Osteoblast (primary cell): ENCODE measurements around the gene ARMH3. TPM values are rescaled to one million over a fixed set of nuclear protein-coding genes. Genes with fewer than 3 reads are reported as not detected.

Experiments
- DNase-seq: peaks from one replicate; pipeline ENCODE4 v3.0.0; 2011; ENCODE audit warnings: low spot score, mixed read lengths; ENCODE audit not compliant: insufficient read length; ENCODE audit errors: missing footprints
- H2AFZ ChIP-seq: 2 replicates; pipeline ENCODE4 v1.6.0; 2011; ENCODE audit warnings: mild to moderate bottlenecking, low read length
- H3K27ac ChIP-seq: 2 replicates; pipeline ENCODE4 v1.5.1; 2011; ENCODE audit warnings: mild to moderate bottlenecking, low read depth, low read length, moderate library complexity
- H3K27me3 ChIP-seq: 2 replicates; pipeline ENCODE4 v1.6.0; 2012; ENCODE audit warnings: mild to moderate bottlenecking, control low read depth, inconsistent platforms, low read length, moderate library complexity; ENCODE audit not compliant: insufficient read depth
- H3K36me3 ChIP-seq: 2 replicates; pipeline ENCODE4 v1.5.1; 2011; ENCODE audit warnings: mild to moderate bottlenecking, low read length, control low read depth, moderate library complexity; ENCODE audit not compliant: insufficient read depth
- H3K4me1 ChIP-seq: 2 replicates; pipeline ENCODE4 v1.5.1; 2011; ENCODE audit warnings: mild to moderate bottlenecking, low read length, control low read depth, moderate library complexity; ENCODE audit not compliant: insufficient read depth
- H3K4me2 ChIP-seq: 2 replicates; pipeline ENCODE4 v1.6.0; 2011; ENCODE audit warnings: mild to moderate bottlenecking, low read length; ENCODE audit not compliant: insufficient read depth
- H3K4me3 ChIP-seq: fragments of 200-600 bp; sonication (generic); 3 replicates; pipeline ENCODE4 v1.5.1; 2012; ENCODE audit warnings: mild to moderate bottlenecking, low read length, inconsistent platforms; ENCODE audit not compliant: insufficient read depth
- H3K79me2 ChIP-seq: 2 replicates; pipeline ENCODE4 v1.6.0; 2012; ENCODE audit warnings: mild to moderate bottlenecking, low read length, control low read depth, inconsistent platforms; ENCODE audit not compliant: insufficient read depth
- H3K9me3 ChIP-seq: 2 replicates; pipeline ENCODE4 v1.5.1; 2011; ENCODE audit warnings: low read depth, low read length, control low read depth
- H4K20me1 ChIP-seq: 2 replicates; pipeline ENCODE4 v1.6.0; 2012; ENCODE audit warnings: mild to moderate bottlenecking, low read length, control low read depth; ENCODE audit not compliant: insufficient read depth
- total RNA-seq: library from RNA; depleted of rRNA; stranded (reverse); fragments of >200 nt; gene quantifications from 2 replicates; pipeline ENCODE4 v1.2.3, GENCODE V29; 2012
- TF ChIP-seq, protein P1 (sequence below): IDR thresholded peaks from 2 replicates; pipeline ENCODE4 v1.5.1; 2011; ENCODE audit warnings: mild to moderate bottlenecking, low read depth, low read length, moderate library complexity; ENCODE audit errors: extremely low read depth

ARMH3 gene
- total RNA-seq, 1 donor, result 9.4 TPM

DNA sequence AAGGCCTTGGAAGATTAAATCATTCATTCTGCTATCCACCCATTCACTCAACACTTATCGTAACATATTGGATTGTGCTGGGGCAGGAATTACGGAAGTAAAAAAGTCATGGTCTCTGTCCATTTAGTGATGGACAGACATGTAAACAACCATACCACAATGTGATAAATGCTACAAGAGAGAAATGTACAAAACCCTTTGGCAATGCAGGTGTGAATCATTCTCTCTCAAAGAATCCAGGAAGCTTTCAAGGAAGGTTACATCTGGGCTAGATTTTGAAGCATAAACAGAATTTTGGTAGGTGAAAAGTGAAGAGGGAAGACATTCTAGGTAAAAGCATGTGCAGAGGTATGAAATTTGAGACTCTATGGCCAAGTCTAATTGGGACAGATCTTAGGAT is 150.7 kb downstream of the ARMH3 start:
- H3K27me3 ChIP-seq, result no peaks in the 10 kb centered on the region
- no peaks in the 10 kb centered on the region for H3K36me3 ChIP-seq
- no peaks in the 10 kb centered on the region for H3K9me3 ChIP-seq
- peaks cover 2% of the 10 kb centered on the region for H4K20me1 ChIP-seq
- TF ChIP-seq, protein P1, sequence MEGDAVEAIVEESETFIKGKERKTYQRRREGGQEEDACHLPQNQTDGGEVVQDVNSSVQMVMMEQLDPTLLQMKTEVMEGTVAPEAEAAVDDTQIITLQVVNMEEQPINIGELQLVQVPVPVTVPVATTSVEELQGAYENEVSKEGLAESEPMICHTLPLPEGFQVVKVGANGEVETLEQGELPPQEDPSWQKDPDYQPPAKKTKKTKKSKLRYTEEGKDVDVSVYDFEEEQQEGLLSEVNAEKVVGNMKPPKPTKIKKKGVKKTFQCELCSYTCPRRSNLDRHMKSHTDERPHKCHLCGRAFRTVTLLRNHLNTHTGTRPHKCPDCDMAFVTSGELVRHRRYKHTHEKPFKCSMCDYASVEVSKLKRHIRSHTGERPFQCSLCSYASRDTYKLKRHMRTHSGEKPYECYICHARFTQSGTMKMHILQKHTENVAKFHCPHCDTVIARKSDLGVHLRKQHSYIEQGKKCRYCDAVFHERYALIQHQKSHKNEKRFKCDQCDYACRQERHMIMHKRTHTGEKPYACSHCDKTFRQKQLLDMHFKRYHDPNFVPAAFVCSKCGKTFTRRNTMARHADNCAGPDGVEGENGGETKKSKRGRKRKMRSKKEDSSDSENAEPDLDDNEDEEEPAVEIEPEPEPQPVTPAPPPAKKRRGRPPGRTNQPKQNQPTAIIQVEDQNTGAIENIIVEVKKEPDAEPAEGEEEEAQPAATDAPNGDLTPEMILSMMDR, result no peak
- H3K27ac ChIP-seq, result no peak overlapping the region
- H3K4me2 ChIP-seq, result no peak overlapping the region
- no peak overlapping the region for H2AFZ ChIP-seq
- H3K79me2 ChIP-seq, result no peaks in the 10 kb centered on the region
- DNase-seq, result no peak
- H3K4me3 ChIP-seq, result no peak overlapping the region
- no peaks in the 10 kb centered on the region for H3K4me1 ChIP-seq

DNA sequence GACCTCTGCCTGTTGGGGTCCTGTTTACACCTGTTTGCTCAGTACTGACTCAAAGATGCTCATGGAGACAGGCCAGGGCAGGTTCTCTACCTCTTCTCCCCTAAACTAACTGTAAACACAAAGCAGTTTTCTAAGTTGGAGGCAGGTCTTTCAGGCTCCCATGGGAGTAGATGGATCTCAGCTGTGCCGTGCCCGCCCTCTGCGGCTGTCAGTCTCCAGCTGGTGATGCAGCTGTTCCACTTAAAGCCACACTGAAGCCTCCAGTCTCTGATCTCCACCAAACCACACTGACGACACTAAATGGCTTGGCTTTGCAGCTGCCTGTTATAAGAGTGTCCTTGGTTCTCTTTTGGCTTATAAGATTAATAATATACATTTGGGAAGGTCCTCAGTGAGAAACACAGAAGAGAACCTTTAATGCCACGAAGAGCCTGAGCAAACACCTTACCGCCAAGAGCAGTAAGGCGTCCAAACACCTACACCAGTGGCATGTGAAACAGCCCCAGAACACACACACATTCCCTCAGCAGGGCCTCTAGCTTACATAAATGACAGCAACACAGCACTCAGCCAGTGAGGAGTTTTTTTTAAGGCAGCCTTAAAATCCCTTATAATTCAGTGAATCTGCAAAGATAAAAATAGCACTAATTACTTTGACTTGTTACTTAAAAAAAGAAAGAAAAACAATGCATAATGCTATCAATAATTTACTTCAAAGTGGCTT is 152.0 kb downstream of the ARMH3 start:
- no peak overlapping the region for H3K4me2 ChIP-seq
- no peak overlapping the region for H2AFZ ChIP-seq
- TF ChIP-seq, protein P1, result no peak
- no peaks in the 10 kb centered on the region for H3K4me1 ChIP-seq
- H3K36me3 ChIP-seq, result no peaks in the 10 kb centered on the region
- H3K27me3 ChIP-seq, result no peaks in the 10 kb centered on the region
- no peak overlapping the region for H3K27ac ChIP-seq
- no peaks in the 10 kb centered on the region for H4K20me1 ChIP-seq
- no peak overlapping the region for H3K4me3 ChIP-seq
- no peak for DNase-seq
- H3K79me2 ChIP-seq, result no peaks in the 10 kb centered on the region
- no peaks in the 10 kb centered on the region for H3K9me3 ChIP-seq

DNA sequence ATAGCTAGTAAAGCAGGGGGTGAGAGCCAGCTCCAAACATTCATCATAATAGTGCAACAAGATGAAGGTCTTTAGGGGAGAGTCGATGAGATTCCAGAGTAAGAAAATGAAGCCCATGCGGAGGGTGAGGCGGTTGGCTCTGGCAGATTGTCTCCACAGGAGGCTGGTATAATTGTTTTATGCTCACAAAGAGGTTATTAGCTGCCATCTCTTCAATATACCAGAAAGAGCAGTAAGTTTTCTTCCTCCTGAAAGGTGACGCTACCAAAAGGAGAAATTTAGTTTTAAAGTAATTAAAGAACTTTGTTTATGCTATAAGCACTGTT is 153.2 kb downstream of the ARMH3 start:
- TF ChIP-seq, protein P1, result no peak
- H4K20me1 ChIP-seq, result no peaks in the 10 kb centered on the region

DNA sequence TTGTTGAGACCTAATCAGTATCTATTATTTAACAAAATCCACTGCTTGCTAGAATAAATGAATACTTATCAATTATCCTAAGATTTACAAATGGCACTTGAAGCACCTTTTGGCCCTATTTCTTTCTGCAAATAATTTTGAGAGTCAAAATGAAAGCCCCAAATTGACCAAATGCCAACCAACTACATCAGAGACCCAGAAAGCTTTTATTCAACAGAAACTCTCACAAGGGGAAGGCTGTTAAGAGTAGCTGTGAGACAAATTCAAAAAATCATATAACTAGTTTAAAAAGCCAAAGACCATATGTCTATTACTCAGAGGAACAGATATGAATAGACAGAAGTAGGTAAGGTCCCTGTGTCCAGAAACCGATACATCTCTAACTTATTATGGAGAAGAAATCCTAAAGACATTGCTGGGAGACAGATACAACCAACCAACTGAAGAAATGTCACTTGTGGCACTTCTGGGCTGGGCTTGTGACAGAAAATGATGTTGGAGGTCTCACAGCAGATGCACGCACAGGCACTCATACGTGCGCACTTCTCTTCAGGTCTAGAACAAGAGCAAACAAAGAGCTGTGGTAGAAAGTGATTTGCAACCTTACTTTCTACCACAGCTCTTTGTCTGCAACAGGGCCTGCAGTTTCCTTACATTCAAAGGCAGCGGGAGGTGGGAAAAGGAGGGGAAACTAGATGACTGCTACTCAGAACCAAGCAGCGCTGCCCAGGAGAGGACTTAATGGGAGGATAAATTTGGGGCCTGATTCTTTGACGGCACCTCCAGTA is 153.7 kb downstream of the ARMH3 start:
- Histone ChIP-seq H3K79me2 (no peaks in the 10 kb centered on the region), H3K36me3 (no peaks in the 10 kb centered on the region), H2AFZ (no peak overlapping the region), H3K27ac (no peak overlapping the region), H3K9me3 (no peaks in the 10 kb centered on the region), H3K4me2 (no peak overlapping the region), H3K4me1 (peaks cover 10% of the 10 kb centered on the region), H3K4me3 (no peak overlapping the region), H4K20me1 (no peaks in the 10 kb centered on the region), H3K27me3 (no peaks in the 10 kb centered on the region)
- no peak for DNase-seq
- TF ChIP-seq, protein P1, result no peak

More for the DNA sequence above, 153.2 kb downstream of the ARMH3 start:
- H3K9me3 ChIP-seq, result no peaks in the 10 kb centered on the region
- no peak overlapping the region for H2AFZ ChIP-seq
- H3K79me2 ChIP-seq, result no peaks in the 10 kb centered on the region
- no peaks in the 10 kb centered on the region for H3K27me3 ChIP-seq
- no peak overlapping the region for H3K27ac ChIP-seq
- no peak overlapping the region for H3K4me3 ChIP-seq
- peaks cover 6% of the 10 kb centered on the region for H3K4me1 ChIP-seq
- no peak overlapping the region for H3K4me2 ChIP-seq
- DNase-seq, result no peak
- H3K36me3 ChIP-seq, result no peaks in the 10 kb centered on the region
